GM21390 (cell line): ENCODE results near the gene HIF1A.
A peak's percentile ranks its signal among the peaks of the same experiment; 100 is the strongest.
"Not testable (repeated sequence)": the region's sequence is repeated elsewhere in the genome, so short reads cannot be mapped to it uniquely, and the experiment has no call there.

ENCODE experiments used
- ATAC-seq: cut with Tn5 transposase; IDR thresholded peaks from one replicate; pipeline ENCODE4 v1.9.1; 2021; ENCODE audit not compliant: unreplicated experiment

The HIF1A gene

GRCh38 chr14:61694830-61695694 is at the start of gene HIF1A:
Gene HIF1A (plus strand): TSS chr14:61695513. CDS start chr14:61695805, 292 bp downstream.
- ATAC-seq, result peak; percentile 89

GRCh38 chr14:61646366-61647116 is 48.8 kb upstream of the HIF1A start:
- ATAC-seq, result no peak

GRCh38 chr14:61647704-61648103 is 47.6 kb upstream of the HIF1A start:
- ATAC-seq, result no peak

- no peak for ATAC-seq
Observed at GRCh38 chr14:61648377-61648776, 46.9 kb upstream of the HIF1A start.

- ATAC-seq, result no peak
Observed at GRCh38 chr14:61649283-61649682, 46.0 kb upstream of the HIF1A start.

GRCh38 chr14:61651355-61651754 is 44.0 kb upstream of the HIF1A start:
- ATAC-seq, result no peak

GRCh38 chr14:61652526-61653262 is 42.6 kb upstream of the HIF1A start:
- no peak for ATAC-seq

- no peak for ATAC-seq
Observed at GRCh38 chr14:61653507-61653906, 41.8 kb upstream of the HIF1A start.

GRCh38 chr14:61654026-61654425 is 41.3 kb upstream of the HIF1A start:
- no peak for ATAC-seq

GRCh38 chr14:61655777-61656176 is 39.5 kb upstream of the HIF1A start:
- ATAC-seq, result no peak

- ATAC-seq, result no peak
Observed at GRCh38 chr14:61656341-61656740, 39.0 kb upstream of the HIF1A start.

GRCh38 chr14:61658111-61658510 is 37.2 kb upstream of the HIF1A start:
- ATAC-seq, result not testable (repeated sequence)

GRCh38 chr14:61659582-61659981 is 35.7 kb upstream of the HIF1A start:
- no peak for ATAC-seq

- peak; percentile 38 for ATAC-seq
Observed at GRCh38 chr14:61661471-61662400, 33.6 kb upstream of the HIF1A start.

GRCh38 chr14:61662437-61663311 is 32.6 kb upstream of the HIF1A start:
- peak; percentile 80 for ATAC-seq

GRCh38 chr14:61663312-61663979 is 31.9 kb upstream of the HIF1A start:
- peak; percentile 26 for ATAC-seq

- ATAC-seq, result no peak
Observed at GRCh38 chr14:61668282-61668681, 27.0 kb upstream of the HIF1A start.

- no peak for ATAC-seq
Observed at GRCh38 chr14:61670576-61670975, 24.7 kb upstream of the HIF1A start.

GRCh38 chr14:61671082-61671481 is 24.2 kb upstream of the HIF1A start:
- ATAC-seq, result peak; percentile 91
